Loucy (cell line): ENCODE measurements around the gene EIF2S1.
A peak's percentile ranks its signal among the peaks of the same experiment; 100 is the strongest.

Experiments used
- H2AFZ ChIP-seq: fragments of 200-600 bp; sonication (generic); 2 replicates; pipeline ENCODE4 v1.6.0; 2016; ENCODE audit warnings: antibody characterized with exemption, mild to moderate bottlenecking, low read length, moderate library complexity
- H3F3A ChIP-seq: fragments of 200-600 bp; 2 replicates; pipeline ENCODE4 v1.6.0; 2016; ENCODE audit warnings: antibody characterized with exemption, low read depth, mild to moderate bottlenecking
- H3K27me3 ChIP-seq: fragments of 200-600 bp; sonication (generic); 2 replicates; pipeline ENCODE4 v1.6.1; 2014; ENCODE audit warnings: low read length, mild to moderate bottlenecking; ENCODE audit not compliant: insufficient read depth, poor library complexity, severe bottlenecking
- H3K36me3 ChIP-seq: fragments of 200-600 bp; sonication (generic); 2 replicates; pipeline ENCODE4 v1.6.1; 2016; ENCODE audit warnings: low read length; ENCODE audit not compliant: insufficient read depth
- H3K4me1 ChIP-seq: fragments of 200-600 bp; sonication (generic); 2 replicates; pipeline ENCODE4 v1.5.1; 2014; ENCODE audit warnings: low read length, mild to moderate bottlenecking; ENCODE audit not compliant: insufficient read depth, poor library complexity, severe bottlenecking
- H3K4me2 ChIP-seq: fragments of 200-600 bp; sonication (generic); 2 replicates; pipeline ENCODE4 v1.6.0; 2014; ENCODE audit warnings: antibody characterized with exemption, low read length, low read depth, mild to moderate bottlenecking; ENCODE audit not compliant: poor library complexity, severe bottlenecking
- H3K4me3 ChIP-seq: fragments of 200-600 bp; sonication (generic); 2 replicates; pipeline ENCODE4 v1.5.1; 2014; ENCODE audit warnings: low read length, mild to moderate bottlenecking, mixed read lengths; ENCODE audit not compliant: poor library complexity, severe bottlenecking
- H3K79me2 ChIP-seq: fragments of 200-600 bp; sonication (generic); 2 replicates; pipeline ENCODE4 v1.6.1; 2014; ENCODE audit warnings: low read length; ENCODE audit not compliant: insufficient read depth
- H3K9ac ChIP-seq: fragments of 200-600 bp; sonication (generic); 2 replicates; pipeline ENCODE4 v1.6.0; 2014; ENCODE audit warnings: mild to moderate bottlenecking, low read depth, low read length, moderate library complexity; ENCODE audit not compliant: poor library complexity, severe bottlenecking
- H3K9me2 ChIP-seq: fragments of 200-600 bp; sonication (generic); replicated peaks from 2 replicates; pipeline ENCODE4 v1.6.1; 2016; ENCODE audit warnings: low read depth, low read length, mixed read lengths
- H3K9me3 ChIP-seq: fragments of 200-600 bp; sonication (generic); 2 replicates; pipeline ENCODE4 v1.6.1; 2014; ENCODE audit warnings: mild to moderate bottlenecking, antibody characterized with exemption, low read length, low read depth; ENCODE audit not compliant: insufficient read depth
- H4K20me1 ChIP-seq: fragments of 200-600 bp; sonication (generic); 2 replicates; pipeline ENCODE4 v1.6.0; 2014; ENCODE audit warnings: antibody characterized with exemption, low read length, mild to moderate bottlenecking; ENCODE audit not compliant: insufficient read depth, poor library complexity, severe bottlenecking
- EZH2phosphoT487 ChIP-seq: fragments of 200-600 bp; IDR thresholded peaks from 2 replicates; pipeline ENCODE4 v1.6.1; 2018; ENCODE audit warnings: antibody characterized with exemption, mild to moderate bottlenecking, moderate library complexity, borderline replicate concordance
- TF ChIP-seq, protein P1 (sequence below): fragments of 200-600 bp; sonication (generic); conservative IDR thresholded peaks from 2 replicates; pipeline ENCODE4 v1.5.1; 2014; ENCODE audit warnings: mild to moderate bottlenecking, antibody characterized with exemption, low read length

The EIF2S1 gene

DNA sequence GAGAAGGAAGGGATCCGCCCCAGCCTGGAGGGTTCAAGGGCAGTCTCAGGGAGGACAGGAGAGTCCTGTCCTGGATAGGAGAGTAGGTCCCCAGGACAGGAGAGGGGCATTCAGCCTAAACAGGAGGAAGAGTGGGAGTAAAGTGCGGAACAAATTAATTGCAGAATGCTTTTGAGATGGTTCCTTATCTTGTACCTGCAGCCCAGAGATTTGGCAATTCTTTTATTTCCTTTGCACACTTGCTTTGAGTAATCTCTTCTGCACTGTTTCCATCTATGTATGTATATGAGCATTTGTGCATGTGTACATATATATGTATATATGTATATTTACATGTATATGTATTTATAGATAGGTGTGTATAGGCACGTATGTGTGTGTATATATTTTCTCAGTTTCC is 29.1 kb downstream of the EIF2S1 start:
- H3K9me3 ChIP-seq = no peaks in the 10 kb centered on the region
- peaks cover 11% of the 10 kb centered on the region for H3K4me1 ChIP-seq
- TF ChIP-seq EZH2phosphoT487 = no peak
- TF ChIP-seq, protein P1, sequence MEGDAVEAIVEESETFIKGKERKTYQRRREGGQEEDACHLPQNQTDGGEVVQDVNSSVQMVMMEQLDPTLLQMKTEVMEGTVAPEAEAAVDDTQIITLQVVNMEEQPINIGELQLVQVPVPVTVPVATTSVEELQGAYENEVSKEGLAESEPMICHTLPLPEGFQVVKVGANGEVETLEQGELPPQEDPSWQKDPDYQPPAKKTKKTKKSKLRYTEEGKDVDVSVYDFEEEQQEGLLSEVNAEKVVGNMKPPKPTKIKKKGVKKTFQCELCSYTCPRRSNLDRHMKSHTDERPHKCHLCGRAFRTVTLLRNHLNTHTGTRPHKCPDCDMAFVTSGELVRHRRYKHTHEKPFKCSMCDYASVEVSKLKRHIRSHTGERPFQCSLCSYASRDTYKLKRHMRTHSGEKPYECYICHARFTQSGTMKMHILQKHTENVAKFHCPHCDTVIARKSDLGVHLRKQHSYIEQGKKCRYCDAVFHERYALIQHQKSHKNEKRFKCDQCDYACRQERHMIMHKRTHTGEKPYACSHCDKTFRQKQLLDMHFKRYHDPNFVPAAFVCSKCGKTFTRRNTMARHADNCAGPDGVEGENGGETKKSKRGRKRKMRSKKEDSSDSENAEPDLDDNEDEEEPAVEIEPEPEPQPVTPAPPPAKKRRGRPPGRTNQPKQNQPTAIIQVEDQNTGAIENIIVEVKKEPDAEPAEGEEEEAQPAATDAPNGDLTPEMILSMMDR = no peak
- no peaks in the 10 kb centered on the region for H4K20me1 ChIP-seq
- no peaks in the 10 kb centered on the region for H3K9me2 ChIP-seq
- H3F3A ChIP-seq = no peaks in the 10 kb centered on the region
- no peak overlapping the region for H3K9ac ChIP-seq
- no peaks in the 10 kb centered on the region for H3K27me3 ChIP-seq
- no peak overlapping the region for H3K4me2 ChIP-seq
- H3K79me2 ChIP-seq = no peaks in the 10 kb centered on the region
- peaks cover 24% of the 10 kb centered on the region; the same call in 1 of the 2 replicates for H3K36me3 ChIP-seq
- H3K4me3 ChIP-seq = no peak overlapping the region
- H2AFZ ChIP-seq = no peak overlapping the region

DNA sequence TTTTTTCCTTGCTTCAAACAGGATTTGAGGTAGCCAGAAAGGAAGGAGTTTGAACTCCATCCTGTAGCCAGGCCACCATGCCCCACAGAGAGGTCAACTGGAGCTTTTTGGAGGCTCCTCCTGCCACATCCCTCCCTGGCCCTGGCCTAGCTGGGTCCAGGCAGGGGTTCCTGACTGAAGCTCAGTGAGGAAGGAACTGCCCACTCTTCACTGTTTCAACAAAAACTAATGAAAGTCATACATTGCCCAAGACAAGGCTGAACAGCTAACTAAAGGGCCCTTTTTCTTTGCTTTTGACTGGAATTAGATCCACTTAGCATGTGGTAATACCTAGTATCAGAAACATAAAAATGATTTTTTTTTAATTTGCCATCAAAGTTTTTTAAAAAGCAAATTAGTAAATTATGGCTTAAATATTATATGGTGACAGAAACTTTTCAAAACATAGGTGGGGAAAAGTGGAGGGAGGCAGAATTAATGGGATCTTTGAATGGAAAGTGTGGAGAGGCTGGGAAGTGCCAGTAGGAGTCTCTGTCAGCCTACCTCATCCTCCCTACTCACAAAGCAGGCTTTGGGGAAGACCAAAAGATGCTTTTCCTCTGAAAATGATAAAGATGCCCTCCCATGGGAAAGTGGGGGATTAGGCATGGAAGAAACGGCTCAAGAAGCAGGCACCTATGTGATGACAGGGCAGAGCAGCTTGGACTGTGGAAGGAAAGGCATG is 29.8 kb downstream of the EIF2S1 start:
- no peak overlapping the region for H2AFZ ChIP-seq
- no peaks in the 10 kb centered on the region for H3K27me3 ChIP-seq
- H3F3A ChIP-seq = no peaks in the 10 kb centered on the region
- H3K79me2 ChIP-seq = no peaks in the 10 kb centered on the region
- no peak overlapping the region for H3K9ac ChIP-seq
- no peaks in the 10 kb centered on the region for H3K9me3 ChIP-seq
- H3K4me3 ChIP-seq = no peak overlapping the region
- peaks cover 11% of the 10 kb centered on the region for H3K4me1 ChIP-seq
- H3K9me2 ChIP-seq = no peaks in the 10 kb centered on the region
- no peaks in the 10 kb centered on the region for H4K20me1 ChIP-seq
- peaks cover 17% of the 10 kb centered on the region; the same call in 1 of the 2 replicates for H3K36me3 ChIP-seq
- no peak overlapping the region for H3K4me2 ChIP-seq
- TF ChIP-seq, protein P1 = no peak
- TF ChIP-seq EZH2phosphoT487 = no peak

DNA sequence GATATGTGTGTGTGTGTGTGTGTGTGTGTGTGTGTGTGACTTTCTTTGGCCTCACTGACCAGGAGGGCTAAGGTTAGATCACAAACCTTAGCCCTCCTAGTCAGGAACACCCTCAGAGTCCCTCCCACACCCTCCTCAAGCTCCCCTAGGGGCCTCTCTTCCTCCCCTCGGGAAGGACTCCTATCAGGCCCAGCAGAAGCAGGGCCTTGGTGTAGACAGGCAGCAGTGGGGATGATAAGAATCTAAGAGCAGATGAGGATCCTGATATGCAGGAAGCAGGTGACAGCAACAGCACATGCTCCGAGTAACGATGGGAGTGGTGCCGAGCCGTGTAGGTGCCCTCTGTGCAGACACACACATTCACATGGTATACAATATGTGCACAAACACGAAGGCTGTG is 31.1 kb downstream of the EIF2S1 start:
- H3K9me3 ChIP-seq = no peaks in the 10 kb centered on the region
- no peaks in the 10 kb centered on the region for H4K20me1 ChIP-seq
- no peaks in the 10 kb centered on the region for H3F3A ChIP-seq
- no peaks in the 10 kb centered on the region for H3K27me3 ChIP-seq
- H3K4me1 ChIP-seq = peaks cover 11% of the 10 kb centered on the region
- no peak overlapping the region for H3K9ac ChIP-seq
- H3K9me2 ChIP-seq = no peaks in the 10 kb centered on the region
- H3K36me3 ChIP-seq = peaks cover 4% of the 10 kb centered on the region; the same call in 1 of the 2 replicates
- TF ChIP-seq EZH2phosphoT487 = no peak
- TF ChIP-seq, protein P1 = no peak
- peak overlapping the region; percentile 13 for H3K4me2 ChIP-seq
- peak overlapping the region; percentile 62; the same call in 1 of the 2 replicates for H2AFZ ChIP-seq
- no peaks in the 10 kb centered on the region for H3K79me2 ChIP-seq
- H3K4me3 ChIP-seq = no peak overlapping the region
